Keratinocyte (primary cell): ENCODE measurements around the gene SLC26A2.

Source experiments
- EZH2 ChIP-seq: IDR thresholded peaks from one replicate; pipeline ENCODE4 v1.6.1; 2012; ENCODE audit warnings: inconsistent platforms, mild to moderate bottlenecking, low read length, moderate library complexity
- TF ChIP-seq, protein P1 (sequence below), 3 experiments: IDR thresholded peaks in 1 of 3; conservative IDR thresholded peaks in 1 of 3; optimal IDR thresholded peaks in 1 of 3; 2 replicates in 2 of 3; 3 replicates in 1 of 3; pipeline versions ENCODE3 to v1.5.1; 2011; ENCODE audit warnings: low read length in 3 of 3, mild to moderate bottlenecking in 3 of 3, moderate library complexity in 2 of 3, control low read depth in 1 of 3, inconsistent platforms in 1 of 3; ENCODE audit not compliant: insufficient read depth in 2 of 3; ENCODE audit errors: extremely low read depth in 1 of 3

GRCh38 chr5:150000256-150000989 lies 39.9 kb downstream of the SLC26A2 start, which contains the start of the genes HMGXB3 and TIGD6:
- TF ChIP-seq, protein P1, sequence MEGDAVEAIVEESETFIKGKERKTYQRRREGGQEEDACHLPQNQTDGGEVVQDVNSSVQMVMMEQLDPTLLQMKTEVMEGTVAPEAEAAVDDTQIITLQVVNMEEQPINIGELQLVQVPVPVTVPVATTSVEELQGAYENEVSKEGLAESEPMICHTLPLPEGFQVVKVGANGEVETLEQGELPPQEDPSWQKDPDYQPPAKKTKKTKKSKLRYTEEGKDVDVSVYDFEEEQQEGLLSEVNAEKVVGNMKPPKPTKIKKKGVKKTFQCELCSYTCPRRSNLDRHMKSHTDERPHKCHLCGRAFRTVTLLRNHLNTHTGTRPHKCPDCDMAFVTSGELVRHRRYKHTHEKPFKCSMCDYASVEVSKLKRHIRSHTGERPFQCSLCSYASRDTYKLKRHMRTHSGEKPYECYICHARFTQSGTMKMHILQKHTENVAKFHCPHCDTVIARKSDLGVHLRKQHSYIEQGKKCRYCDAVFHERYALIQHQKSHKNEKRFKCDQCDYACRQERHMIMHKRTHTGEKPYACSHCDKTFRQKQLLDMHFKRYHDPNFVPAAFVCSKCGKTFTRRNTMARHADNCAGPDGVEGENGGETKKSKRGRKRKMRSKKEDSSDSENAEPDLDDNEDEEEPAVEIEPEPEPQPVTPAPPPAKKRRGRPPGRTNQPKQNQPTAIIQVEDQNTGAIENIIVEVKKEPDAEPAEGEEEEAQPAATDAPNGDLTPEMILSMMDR (optimal IDR thresholded peaks at IDR 0.05 in 1 of 3, IDR thresholded peaks at IDR 0.05 in 1 of 3, conservative IDR thresholded peaks at IDR 0.05 in 1 of 3; ENCODE audit: extremely low read depth in 1 of 3, insufficient read depth in 2 of 3, low read length in 3 of 3) = no peak
- no peak for TF ChIP-seq EZH2
